ENCODE measurements around the gene ISCA1.
A peak's percentile ranks its signal among the peaks of the same experiment; 100 is the strongest.

Gene ISCA1

GRCh38 chr9:86285261-86285660, 2.9 kb upstream of the ISCA1 start:
- DNase-seq (ENCODE audit: low spot score) = no peak

GRCh38 chr9:86282979-86283535, 719 bp upstream of the ISCA1 start:
- DNase-seq (ENCODE audit: low spot score) = peak; percentile 57

- DNase-seq (ENCODE audit: low spot score) = no peak
Observed at GRCh38 chr9:86281593-86282076, 703 bp downstream of the ISCA1 start.

- DNase-seq (ENCODE audit: low spot score) = no peak
Observed at GRCh38 chr9:86280580-86280979, 1.8 kb downstream of the ISCA1 start.

- no peak for DNase-seq (ENCODE audit: low spot score)
Observed at GRCh38 chr9:86279839-86280238, 2.5 kb downstream of the ISCA1 start.

GRCh38 chr9:86277072-86277471, 5.3 kb downstream of the ISCA1 start:
- DNase-seq (ENCODE audit: low spot score) = no peak

- no peak for DNase-seq (ENCODE audit: low spot score)
Observed at GRCh38 chr9:86275962-86276361, 6.4 kb downstream of the ISCA1 start.

- DNase-seq (ENCODE audit: low spot score) = no peak
Observed at GRCh38 chr9:86274821-86275643, 7.3 kb downstream of the ISCA1 start.

- no peak for DNase-seq (ENCODE audit: low spot score)
Observed at GRCh38 chr9:86272221-86272620, 10.1 kb downstream of the ISCA1 start.

GRCh38 chr9:86263876-86264275, 18.5 kb downstream of the ISCA1 start:
- DNase-seq (ENCODE audit: low spot score) = no peak

- DNase-seq (ENCODE audit: low spot score) = no peak
Observed at GRCh38 chr9:86262492-86262891, 19.8 kb downstream of the ISCA1 start.

GRCh38 chr9:86259557-86259956, 22.8 kb downstream of the ISCA1 start, which contains the start of gene C9orf153:
TSS of gene C9orf153 (minus strand) at chr9:86259657. CDS start at chr9:86229603, 30,054 bp downstream.
- DNase-seq (ENCODE audit: low spot score) = no peak

GRCh38 chr9:86257391-86257790, 24.9 kb downstream of the ISCA1 start:
- DNase-seq (ENCODE audit: low spot score) = no peak

GRCh38 chr9:86256653-86257052, 25.7 kb downstream of the ISCA1 start:
- DNase-seq (ENCODE audit: low spot score) = no peak

GRCh38 chr9:86253577-86253976, 28.8 kb downstream of the ISCA1 start:
- DNase-seq (ENCODE audit: low spot score) = no peak

GRCh38 chr9:86252870-86253269, 29.5 kb downstream of the ISCA1 start:
- DNase-seq (ENCODE audit: low spot score) = no peak

- no peak for DNase-seq (ENCODE audit: low spot score)
Observed at GRCh38 chr9:86250123-86250522, 32.2 kb downstream of the ISCA1 start.

GRCh38 chr9:86248746-86249145, 33.6 kb downstream of the ISCA1 start:
- DNase-seq (ENCODE audit: low spot score) = no peak

- peak; percentile 18 for DNase-seq (ENCODE audit: low spot score)
Observed at GRCh38 chr9:86246752-86247161, 35.6 kb downstream of the ISCA1 start.

GRCh38 chr9:86242071-86242470, 40.3 kb downstream of the ISCA1 start:
- DNase-seq (ENCODE audit: low spot score) = no peak

GRCh38 chr9:86241216-86241615, 41.1 kb downstream of the ISCA1 start:
- DNase-seq (ENCODE audit: low spot score) = no peak

GRCh38 chr9:86238861-86239770, 43.2 kb downstream of the ISCA1 start:
- DNase-seq (ENCODE audit: low spot score) = no peak

All from putamen (tissue), 1 donor.